Endothelial cell of hepatic sinusoid (primary cell): ENCODE measurements around the gene PAPOLG.
"Not testable (repeated sequence)": the region's sequence is repeated elsewhere in the genome, so short reads cannot be mapped to it uniquely, and the experiment has no call there.

Source experiments
- in situ Hi-C: cut with HindIII; loops from 2 replicates; pipeline ENCODE4 v1.10.0; 2017; ENCODE audit warnings: low sequenced_read_pairs

The PAPOLG gene

DNA sequence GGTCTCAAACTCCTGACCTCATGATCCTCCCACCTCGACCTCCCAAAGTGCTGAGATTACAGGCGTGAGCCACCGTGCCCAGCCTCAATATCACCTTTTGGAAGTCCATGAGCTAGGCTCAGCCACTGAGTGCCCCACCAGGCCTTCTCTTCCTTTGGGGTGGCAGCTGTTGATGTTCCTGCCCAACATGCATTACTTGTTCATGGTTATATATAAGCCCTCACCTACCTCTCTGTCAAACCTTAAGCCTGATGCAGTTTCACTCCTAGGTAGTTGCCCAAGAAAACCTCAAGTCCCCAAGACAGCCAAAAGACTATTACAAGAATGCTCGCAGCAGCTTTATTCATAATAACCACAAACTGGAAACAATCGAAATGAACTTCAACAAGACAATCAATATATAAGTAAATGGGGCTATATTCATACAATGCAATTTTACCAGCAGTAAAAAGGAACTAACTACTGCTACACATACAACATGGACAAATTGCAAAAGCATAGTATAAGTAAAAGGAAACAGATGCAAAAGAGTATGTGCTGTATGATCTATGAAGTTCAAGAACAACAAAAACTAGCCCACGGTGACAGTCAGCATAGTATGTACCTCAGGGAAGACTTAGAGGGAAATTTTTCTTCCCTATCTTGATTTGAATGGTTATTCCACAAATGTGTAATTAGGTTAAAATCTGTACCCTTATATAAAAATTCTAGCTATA is 65.7 kb downstream of the PAPOLG start:
- in situ Hi-C loops = no loop called here

DNA sequence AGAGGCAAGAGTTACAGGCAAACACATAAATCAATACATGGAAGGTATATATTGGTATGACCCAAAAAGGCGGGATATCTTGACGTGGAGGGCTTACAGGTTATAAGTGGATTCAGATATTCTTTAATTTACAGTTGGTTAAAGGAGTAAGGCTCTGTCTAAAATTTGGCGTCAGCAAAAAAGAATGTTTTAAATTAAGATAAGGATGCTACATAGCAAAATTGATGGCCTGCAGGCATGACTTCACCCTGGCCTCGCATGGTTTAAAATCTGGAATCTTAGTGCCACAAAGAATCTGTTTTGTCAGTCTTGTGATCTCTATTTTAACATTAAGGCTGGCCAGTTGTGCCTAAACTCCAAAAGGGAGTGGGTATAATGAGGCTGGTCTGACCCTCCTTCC is 66.9 kb downstream of the PAPOLG start:
- in situ Hi-C loops = no loop called here

DNA sequence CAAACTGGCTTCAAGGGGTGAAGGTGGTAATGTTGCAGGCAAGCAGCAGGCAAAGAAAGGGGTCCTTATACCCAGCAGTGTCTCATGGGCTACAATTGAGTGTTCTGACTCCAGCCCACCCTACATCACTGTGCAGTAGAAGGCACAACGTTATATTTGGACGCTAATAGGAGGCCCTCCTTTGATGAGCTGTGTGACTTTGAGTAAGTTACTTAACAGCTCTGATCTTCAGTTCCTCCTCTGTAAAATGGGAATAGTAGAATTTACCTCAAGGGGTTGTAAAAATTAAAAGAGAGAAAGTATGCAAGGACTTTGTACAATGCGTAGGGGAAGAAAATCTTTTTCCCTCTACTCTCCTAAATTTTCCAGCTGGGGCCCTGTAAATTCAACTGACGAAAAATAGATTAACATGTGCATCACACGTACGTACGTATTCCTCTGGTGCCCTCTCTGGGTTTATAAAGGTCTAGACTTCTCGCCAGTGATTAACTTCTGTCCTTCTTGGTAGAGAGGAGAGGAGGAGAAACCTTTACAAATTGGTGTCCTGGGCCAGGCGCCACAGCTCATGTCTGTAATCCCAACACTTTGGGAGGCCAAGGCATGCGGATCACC is 67.7 kb downstream of the PAPOLG start:
- in situ Hi-C loops = no loop called here

- in situ Hi-C loops = no loop called here
Measured at GRCh38 chr2:60825666-60826065, 69.6 kb downstream of the PAPOLG start.

DNA sequence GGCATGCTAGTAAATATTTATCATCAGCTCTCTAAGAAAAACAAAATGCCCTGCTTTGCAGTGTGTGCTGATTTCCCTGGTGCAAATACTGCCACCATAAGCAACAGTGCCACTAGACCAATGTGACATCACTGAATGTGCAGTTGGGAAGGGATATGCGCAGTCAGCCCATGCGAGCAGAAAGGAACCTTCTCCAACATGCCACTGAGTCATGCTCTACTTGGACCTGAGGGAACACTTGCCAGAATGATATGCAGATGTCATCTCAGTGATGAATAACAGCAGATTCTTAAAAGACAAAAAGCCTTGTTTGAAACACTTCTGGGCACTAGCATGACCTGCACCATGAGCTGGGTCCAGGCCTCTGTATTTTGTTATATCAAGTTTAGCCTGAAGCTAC is 70.0 kb downstream of the PAPOLG start:
- in situ Hi-C loops = no loop called here

- in situ Hi-C loops = not testable (repeated sequence)
Measured at GRCh38 chr2:60826860-60827259, 70.8 kb downstream of the PAPOLG start.

GRCh38 chr2:60827369-60827768 is 71.3 kb downstream of the PAPOLG start:
- in situ Hi-C loops = no loop called here

DNA sequence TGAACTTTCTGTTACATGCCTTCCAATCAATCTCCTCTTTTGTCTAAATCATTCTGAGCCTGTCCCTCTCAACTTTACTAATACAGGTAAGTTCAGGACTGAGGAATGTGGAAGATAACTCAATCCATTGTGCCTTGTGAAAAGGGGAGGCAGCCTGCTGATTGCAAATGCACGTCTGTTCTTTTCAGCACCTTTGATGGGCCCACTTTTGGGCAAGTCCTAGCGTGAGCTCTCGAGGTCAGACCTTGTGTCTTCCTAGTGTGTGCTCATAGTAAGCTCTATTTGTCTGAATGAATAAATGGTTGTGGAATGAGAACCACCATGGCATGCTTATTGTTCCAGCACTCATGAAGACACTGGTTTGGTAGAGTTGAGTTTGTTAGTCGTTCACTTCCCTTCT is 74.9 kb downstream of the PAPOLG start:
- in situ Hi-C loops = no loop called here

- in situ Hi-C loops = no loop called here
Measured at GRCh38 chr2:60831921-60832320, 75.9 kb downstream of the PAPOLG start.

GRCh38 chr2:60832621-60833020 is 76.6 kb downstream of the PAPOLG start:
- in situ Hi-C loops = no loop called here

- in situ Hi-C loops = no loop called here
Measured at GRCh38 chr2:60834270-60834717, 78.2 kb downstream of the PAPOLG start.

DNA sequence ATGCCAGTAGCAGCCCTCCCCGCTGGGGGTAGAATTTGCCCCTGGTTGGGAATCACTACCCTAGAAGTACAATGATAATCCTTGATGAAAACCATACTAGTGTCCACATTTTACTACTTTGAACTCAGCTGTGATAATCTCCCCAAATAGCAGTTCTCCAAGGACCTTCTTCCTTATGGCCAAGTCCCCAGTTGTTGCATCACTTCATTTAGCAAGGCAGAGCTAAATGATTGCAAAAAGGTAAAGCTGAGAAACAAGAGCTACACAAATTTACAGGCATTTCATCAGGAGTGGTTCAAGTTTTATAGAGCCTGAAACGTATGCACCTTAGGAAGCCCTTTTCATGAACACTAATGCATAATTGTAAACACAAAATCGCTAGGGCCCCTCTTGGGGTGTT is 80.4 kb downstream of the PAPOLG start:
- in situ Hi-C loops = loop anchor here (5.0 kb wide), 1 partner anchor 76 kb away; no protein-coding TSS in a partner anchor

DNA sequence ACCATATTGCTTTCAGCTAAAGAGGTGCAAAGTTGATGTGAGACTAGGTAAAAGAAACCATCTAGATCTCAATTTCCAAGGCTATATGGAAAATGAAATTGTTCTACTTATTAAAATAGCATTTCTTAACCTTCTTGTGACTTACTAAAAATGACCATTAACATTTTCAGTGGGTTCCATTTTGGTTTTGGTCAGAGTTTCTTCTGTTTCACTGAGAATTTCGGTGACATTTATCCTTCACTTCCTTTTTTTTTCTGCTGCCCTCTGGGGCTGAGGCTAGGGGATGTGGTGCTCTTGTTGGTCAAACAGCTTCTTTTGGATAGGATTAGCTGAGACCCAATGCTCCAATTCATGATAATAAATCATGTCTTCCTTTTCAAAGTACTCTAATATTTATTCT is 81.1 kb downstream of the PAPOLG start:
- in situ Hi-C loops = loop anchor here (5.0 kb wide), 1 partner anchor 75 kb away; no protein-coding TSS in a partner anchor

- in situ Hi-C loops = loop anchor here (5.0 kb wide), 1 partner anchor 74 kb away; no protein-coding TSS in a partner anchor
Measured at GRCh38 chr2:60838481-60838880, 82.4 kb downstream of the PAPOLG start.

GRCh38 chr2:60839126-60839813 is 83.2 kb downstream of the PAPOLG start:
- in situ Hi-C loops = loop anchor here (5.0 kb wide), 1 partner anchor 73 kb away; no protein-coding TSS in a partner anchor

- in situ Hi-C loops = no loop called here
Measured at GRCh38 chr2:60840880-60841279, 84.8 kb downstream of the PAPOLG start.

GRCh38 chr2:60843006-60843405 is 86.9 kb downstream of the PAPOLG start:
- in situ Hi-C loops = no loop called here

DNA sequence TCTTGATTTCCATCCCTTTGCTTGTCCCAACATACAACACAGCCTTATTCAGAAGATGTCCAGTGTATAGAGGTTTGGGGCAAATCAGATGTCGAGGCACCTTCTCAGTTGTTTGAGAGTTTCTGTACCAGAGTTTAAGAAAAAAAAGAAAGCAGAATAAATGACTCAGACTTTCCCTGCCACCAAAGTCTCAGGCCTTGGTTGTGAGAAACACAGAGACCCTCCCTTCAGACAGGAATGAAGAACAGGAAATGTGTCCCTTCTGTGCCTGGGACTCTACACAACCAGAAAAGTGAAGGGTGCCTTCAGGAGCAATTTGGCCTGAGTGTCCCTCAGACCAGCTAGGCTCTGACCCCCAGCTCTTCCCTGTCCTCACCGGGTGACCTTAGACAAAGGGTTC is 88.0 kb downstream of the PAPOLG start:
- in situ Hi-C loops = no loop called here

DNA sequence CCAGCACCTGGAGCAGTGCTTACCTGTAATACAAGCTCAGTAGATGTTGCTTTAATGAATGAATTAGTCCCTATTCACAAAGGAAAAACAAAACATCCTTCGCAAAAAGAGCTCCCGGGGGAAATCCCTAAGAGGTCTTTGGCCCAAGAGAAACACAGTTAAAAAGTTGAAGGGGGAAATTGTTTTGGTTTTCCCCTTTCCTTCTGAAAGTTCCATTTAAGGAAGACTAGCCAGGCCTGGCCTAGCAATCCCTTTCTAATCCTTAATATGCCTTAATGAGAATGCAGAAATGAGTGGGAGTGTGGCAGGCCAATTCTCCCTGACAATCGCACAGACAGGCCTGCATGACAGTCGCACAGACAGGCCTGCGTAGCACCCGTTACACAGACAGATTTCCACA is 91.8 kb downstream of the PAPOLG start:
- in situ Hi-C loops = no loop called here
